Neural progenitor cell (in vitro differentiated cells): ENCODE data around the gene LPP. TPM values are rescaled to one million over a fixed set of nuclear protein-coding genes. Genes with fewer than 3 reads are reported as not detected.

Experiments
- DNase-seq: peaks from one replicate; pipeline ENCODE4 v3.0.0-alpha.2; 2016; ENCODE audit warnings: low spot score
- H2AFZ ChIP-seq: fragments of 200-600 bp; sonication (generic); replicated peaks from 2 replicates; pipeline ENCODE4 v1.6.1; 2016; ENCODE audit warnings: antibody characterized with exemption
- H3F3A ChIP-seq: fragments of 200-600 bp; sonication (generic); 2 replicates; pipeline ENCODE4 v1.6.1; 2016; ENCODE audit warnings: antibody characterized with exemption, low read depth
- H3K27ac ChIP-seq: fragments of 200-600 bp; sonication (generic); 2 replicates; pipeline ENCODE4 v1.5.1; 2016; ENCODE audit warnings: mild to moderate bottlenecking
- H3K27me3 ChIP-seq: fragments of 200-600 bp; sonication (generic); 2 replicates; pipeline ENCODE4 v1.6.1; 2016; ENCODE audit warnings: mild to moderate bottlenecking, moderate library complexity
- H3K36me3 ChIP-seq: fragments of 200-600 bp; sonication (generic); 2 replicates; pipeline ENCODE4 v1.5.1; 2016
- H3K4me1 ChIP-seq: fragments of 200-600 bp; sonication (generic); 2 replicates; pipeline ENCODE4 v1.6.1; 2016; ENCODE audit warnings: mixed run types
- H3K4me2 ChIP-seq: fragments of 200-600 bp; sonication (generic); 2 replicates; pipeline ENCODE4 v1.6.1; 2016
- H3K4me3 ChIP-seq: fragments of 200-600 bp; sonication (generic); 2 replicates; pipeline ENCODE4 v1.5.1; 2016
- H3K79me2 ChIP-seq: fragments of 200-600 bp; sonication (generic); 2 replicates; pipeline ENCODE4 v1.6.1; 2016; ENCODE audit warnings: low read depth
- H3K9ac ChIP-seq: fragments of 200-600 bp; sonication (generic); 2 replicates; pipeline ENCODE4 v1.6.1; 2016
- H3K9me3 ChIP-seq: fragments of 200-600 bp; sonication (generic); 2 replicates; pipeline ENCODE4 v1.5.1; 2016; ENCODE audit warnings: low read depth
- H4K20me1 ChIP-seq: fragments of 200-600 bp; sonication (generic); 2 replicates; pipeline ENCODE4 v1.6.1; 2016; ENCODE audit warnings: low read depth
- H3K27ac Mint-ChIP-seq: 3 replicates; pipeline ENCODE4 v1.8.0; 2021; ENCODE audit warnings: mixed read lengths
- H3K27me3 Mint-ChIP-seq: 2 replicates; pipeline ENCODE4 v1.8.0; 2022; ENCODE audit warnings: low read depth, mild to moderate bottlenecking, inconsistent platforms, moderate library complexity, mixed read lengths; ENCODE audit not compliant: insufficient read depth
- H3K36me3 Mint-ChIP-seq: 3 replicates; pipeline ENCODE4 v1.8.0; 2021; ENCODE audit warnings: mixed read lengths
- H3K4me1 Mint-ChIP-seq: 3 replicates; pipeline ENCODE4 v1.8.0; 2021; ENCODE audit warnings: mixed read lengths
- H3K4me3 Mint-ChIP-seq: 3 replicates; pipeline ENCODE4 v1.8.0; 2021; ENCODE audit warnings: mild to moderate bottlenecking, moderate library complexity, mixed read lengths
- H3K9me3 Mint-ChIP-seq: 3 replicates; pipeline ENCODE4 v1.8.0; 2020; ENCODE audit warnings: mixed read lengths
- EZH2 ChIP-seq: fragments of 200-600 bp; sonication (generic); IDR thresholded peaks from 2 replicates; pipeline ENCODE4 v1.6.1; 2017; ENCODE audit warnings: antibody characterized with exemption, mild to moderate bottlenecking, moderate library complexity
- EZH2phosphoT487 ChIP-seq: fragments of 200-600 bp; sonication (generic); IDR thresholded peaks from 2 replicates; pipeline ENCODE4 v1.6.1; 2017; ENCODE audit warnings: antibody characterized with exemption
- total RNA-seq: library from RNA; depleted of rRNA; stranded (reverse); fragments of >200 nt; gene quantifications from 2 replicates; pipeline ENCODE4 v1.2.3, GENCODE V29; 2015; ENCODE audit warnings: low replicate concordance
- TF ChIP-seq, protein P1 (sequence below): fragments of 200-600 bp; sonication (generic); IDR thresholded peaks from 2 replicates; pipeline ENCODE4 v1.5.1; 2017; ENCODE audit warnings: antibody characterized with exemption, mild to moderate bottlenecking

Gene LPP
- total RNA-seq, 1 donor from 2014 or later: 18.9 TPM

DNA sequence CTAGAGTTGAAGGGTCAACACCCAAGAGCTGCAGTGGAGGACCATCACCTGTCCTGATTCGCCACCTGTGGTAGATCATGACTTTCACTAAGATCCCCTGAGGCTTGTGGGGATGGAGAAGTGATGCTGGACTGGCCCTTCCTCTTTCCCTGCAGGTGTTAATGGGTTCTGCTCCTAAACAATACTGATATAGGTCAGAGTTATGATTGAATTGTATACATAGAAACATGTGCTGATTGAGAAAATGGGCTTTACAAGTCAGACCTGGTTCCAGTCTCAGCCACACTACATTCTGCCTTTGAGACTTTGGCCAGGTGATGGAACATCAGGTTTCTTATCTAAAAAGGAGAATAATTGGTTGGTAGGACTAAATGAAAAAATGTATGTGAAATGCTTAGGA, 598.9 kb downstream of the LPP start:
- no peaks in the 10 kb centered on the region for H4K20me1 ChIP-seq
- Mint-ChIP-seq H3K36me3 (no peaks in the 10 kb centered on the region), H3K27ac (no peak overlapping the region), H3K4me3 (no peak overlapping the region), H3K27me3 (peaks cover 3% of the 10 kb centered on the region), H3K9me3 (no peaks in the 10 kb centered on the region), H3K4me1 (no peaks in the 10 kb centered on the region)
- no peaks in the 10 kb centered on the region for H3K4me1 ChIP-seq
- H2AFZ ChIP-seq: no peak overlapping the region
- TF ChIP-seq EZH2phosphoT487 (no peak), EZH2 (no peak)
- TF ChIP-seq, protein P1, sequence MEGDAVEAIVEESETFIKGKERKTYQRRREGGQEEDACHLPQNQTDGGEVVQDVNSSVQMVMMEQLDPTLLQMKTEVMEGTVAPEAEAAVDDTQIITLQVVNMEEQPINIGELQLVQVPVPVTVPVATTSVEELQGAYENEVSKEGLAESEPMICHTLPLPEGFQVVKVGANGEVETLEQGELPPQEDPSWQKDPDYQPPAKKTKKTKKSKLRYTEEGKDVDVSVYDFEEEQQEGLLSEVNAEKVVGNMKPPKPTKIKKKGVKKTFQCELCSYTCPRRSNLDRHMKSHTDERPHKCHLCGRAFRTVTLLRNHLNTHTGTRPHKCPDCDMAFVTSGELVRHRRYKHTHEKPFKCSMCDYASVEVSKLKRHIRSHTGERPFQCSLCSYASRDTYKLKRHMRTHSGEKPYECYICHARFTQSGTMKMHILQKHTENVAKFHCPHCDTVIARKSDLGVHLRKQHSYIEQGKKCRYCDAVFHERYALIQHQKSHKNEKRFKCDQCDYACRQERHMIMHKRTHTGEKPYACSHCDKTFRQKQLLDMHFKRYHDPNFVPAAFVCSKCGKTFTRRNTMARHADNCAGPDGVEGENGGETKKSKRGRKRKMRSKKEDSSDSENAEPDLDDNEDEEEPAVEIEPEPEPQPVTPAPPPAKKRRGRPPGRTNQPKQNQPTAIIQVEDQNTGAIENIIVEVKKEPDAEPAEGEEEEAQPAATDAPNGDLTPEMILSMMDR: no peak
- H3K79me2 ChIP-seq: no peaks in the 10 kb centered on the region
- no peak overlapping the region for H3K9ac ChIP-seq
- no peaks in the 10 kb centered on the region for H3K27me3 ChIP-seq
- DNase-seq: no peak
- H3F3A ChIP-seq: no peaks in the 10 kb centered on the region
- no peaks in the 10 kb centered on the region for H3K9me3 ChIP-seq
- no peaks in the 10 kb centered on the region for H3K36me3 ChIP-seq
- no peak overlapping the region for H3K4me3 ChIP-seq
- no peak overlapping the region for H3K27ac ChIP-seq
- no peak overlapping the region for H3K4me2 ChIP-seq

DNA sequence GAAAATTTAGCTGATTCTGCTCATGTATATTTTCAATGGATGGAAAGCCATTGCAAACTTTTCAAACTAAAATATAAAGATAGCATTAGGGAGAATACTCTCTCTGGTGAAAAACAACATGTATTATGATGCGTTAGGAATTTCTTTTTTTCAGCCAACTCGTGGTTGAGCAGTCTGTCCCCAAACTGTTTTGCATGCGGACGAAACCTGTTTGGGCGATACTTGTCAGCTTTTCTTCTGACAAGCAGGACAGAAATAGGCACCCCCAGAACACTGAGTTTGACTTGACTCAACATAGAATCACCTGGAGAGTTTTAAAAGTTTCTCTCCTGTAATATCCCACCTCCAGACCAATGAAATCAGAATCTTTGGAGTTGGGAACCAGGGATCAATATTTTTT, 600.3 kb downstream of the LPP start:
- no peak overlapping the region for H3K4me3 Mint-ChIP-seq
- H3K36me3 Mint-ChIP-seq: no peaks in the 10 kb centered on the region
- Histone ChIP-seq H3K36me3 (no peaks in the 10 kb centered on the region), H3F3A (no peaks in the 10 kb centered on the region), H3K4me3 (no peak overlapping the region), H4K20me1 (no peaks in the 10 kb centered on the region), H3K79me2 (no peaks in the 10 kb centered on the region), H3K9ac (no peak overlapping the region), H3K27me3 (no peaks in the 10 kb centered on the region), H3K4me1 (no peaks in the 10 kb centered on the region), H2AFZ (no peak overlapping the region), H3K4me2 (no peak overlapping the region), H3K27ac (no peak overlapping the region), H3K9me3 (no peaks in the 10 kb centered on the region)
- H3K4me1 Mint-ChIP-seq: no peaks in the 10 kb centered on the region
- H3K27ac Mint-ChIP-seq: no peak overlapping the region
- H3K27me3 Mint-ChIP-seq: peaks cover 3% of the 10 kb centered on the region
- no peak for TF ChIP-seq EZH2phosphoT487
- TF ChIP-seq, protein P1: no peak
- TF ChIP-seq EZH2: no peak
- DNase-seq: no peak
- H3K9me3 Mint-ChIP-seq: no peaks in the 10 kb centered on the region

DNA sequence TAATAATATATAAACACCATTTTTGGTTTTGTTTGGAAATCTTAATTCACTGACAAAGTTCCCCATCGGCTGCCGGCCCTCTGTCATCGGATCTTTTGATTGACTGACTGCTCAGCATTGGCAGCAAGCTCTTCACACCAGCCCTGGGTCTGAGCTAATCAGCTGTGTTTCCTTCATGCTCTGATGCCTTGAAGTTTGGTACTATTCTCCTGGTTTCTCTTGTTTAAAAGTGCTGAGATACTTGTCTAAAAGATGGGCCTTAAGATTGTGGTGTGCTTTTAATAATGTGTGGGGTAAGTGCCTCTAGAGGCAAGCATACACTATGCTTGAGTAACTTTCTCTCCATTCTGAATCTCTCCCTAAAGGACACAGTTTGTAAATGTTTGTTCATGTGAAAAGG, 602.3 kb downstream of the LPP start:
- no peaks in the 10 kb centered on the region for H3K36me3 ChIP-seq
- no peak overlapping the region for H3K4me3 ChIP-seq
- peaks cover 3% of the 10 kb centered on the region for H3K27me3 Mint-ChIP-seq
- H3K27me3 ChIP-seq: no peaks in the 10 kb centered on the region
- no peak overlapping the region for H2AFZ ChIP-seq
- H3K79me2 ChIP-seq: no peaks in the 10 kb centered on the region
- no peak for DNase-seq
- no peak overlapping the region for H3K27ac Mint-ChIP-seq
- no peaks in the 10 kb centered on the region for H3K36me3 Mint-ChIP-seq
- H3K4me2 ChIP-seq: no peak overlapping the region
- H4K20me1 ChIP-seq: no peaks in the 10 kb centered on the region
- H3K9me3 ChIP-seq: no peaks in the 10 kb centered on the region
- H3K4me1 Mint-ChIP-seq: no peaks in the 10 kb centered on the region
- TF ChIP-seq EZH2phosphoT487 (no peak), EZH2 (no peak)
- TF ChIP-seq, protein P1: no peak
- H3F3A ChIP-seq: no peaks in the 10 kb centered on the region
- H3K27ac ChIP-seq: no peak overlapping the region
- no peaks in the 10 kb centered on the region for H3K4me1 ChIP-seq
- no peak overlapping the region for H3K4me3 Mint-ChIP-seq
- H3K9me3 Mint-ChIP-seq: no peaks in the 10 kb centered on the region
- no peak overlapping the region for H3K9ac ChIP-seq
